HEK293T (cell line): ENCODE data around the gene MAPK8IP1.

Experiments
- CTCF ChIA-PET: fragments of 350-600 bp; formaldehyde crosslinking; extraction: SDS; loops from one replicate; lab custom pipeline; 2021; ENCODE audit warnings: antibody characterized with exemption, inconsistent platforms; lab: Yijun Ruan, JAX
- POLR2A ChIA-PET: fragments of 350-600 bp; formaldehyde crosslinking; extraction: SDS; loops from one replicate; lab custom pipeline; 2020; ENCODE audit warnings: antibody characterized with exemption, inconsistent platforms; lab: Yijun Ruan, JAX
- DNase-seq: peaks from one replicate; pipeline ENCODE4 v3.0.0; 2012; ENCODE audit warnings: mixed read lengths; ENCODE audit errors: extremely low spot score
- ARNT ChIP-seq: fragments of 450-650 bp; IDR thresholded peaks from 2 replicates; pipeline ENCODE4 v1.6.1; 2017; ENCODE audit warnings: mild to moderate bottlenecking
- BHLHE40 ChIP-seq: fragments of 450-650 bp; IDR thresholded peaks from 2 replicates; pipeline ENCODE4 v1.6.1; 2016; ENCODE audit warnings: mild to moderate bottlenecking, moderate library complexity, borderline replicate concordance
- CTBP1 ChIP-seq: fragments of 450-650 bp; IDR thresholded peaks from 2 replicates; pipeline ENCODE4 v1.6.1; 2016; ENCODE audit warnings: borderline replicate concordance
- ELF4 ChIP-seq: fragments of 450-650 bp; IDR thresholded peaks from 2 replicates; pipeline ENCODE4 v1.6.1; 2017; ENCODE audit warnings: antibody characterized with exemption
- FOXA1 ChIP-seq: fragments of 450-650 bp; IDR thresholded peaks from 2 replicates; pipeline ENCODE4 v1.6.1; 2016; ENCODE audit warnings: mild to moderate bottlenecking
- FOXK2 ChIP-seq: fragments of 450-650 bp; IDR thresholded peaks from 2 replicates; pipeline ENCODE4 v1.6.1; 2016; ENCODE audit warnings: mild to moderate bottlenecking
- FOXM1 ChIP-seq: fragments of 450-650 bp; IDR thresholded peaks from 2 replicates; pipeline ENCODE4 v1.6.1; 2017; ENCODE audit warnings: mild to moderate bottlenecking, borderline replicate concordance
- HDGF ChIP-seq: fragments of 450-650 bp; IDR thresholded peaks from 2 replicates; pipeline ENCODE4 v1.6.1; 2017; ENCODE audit warnings: antibody characterized with exemption, borderline replicate concordance
- L3MBTL2 ChIP-seq: fragments of 450-650 bp; conservative IDR thresholded peaks from 2 replicates; pipeline ENCODE4 v1.6.1; 2016; ENCODE audit warnings: mild to moderate bottlenecking
- LEF1 ChIP-seq: fragments of 450-650 bp; IDR thresholded peaks from 2 replicates; pipeline ENCODE4 v1.6.1; 2017; ENCODE audit warnings: mild to moderate bottlenecking, borderline replicate concordance
- NFRKB ChIP-seq: fragments of 450-650 bp; IDR thresholded peaks from 2 replicates; pipeline ENCODE4 v1.6.1; 2016; ENCODE audit warnings: mild to moderate bottlenecking, moderate library complexity
- PKNOX1 ChIP-seq: fragments of 450-650 bp; IDR thresholded peaks from 2 replicates; pipeline ENCODE4 v1.6.1; 2016
- SP1 ChIP-seq: fragments of 450-650 bp; IDR thresholded peaks from 2 replicates; pipeline ENCODE4 v1.6.1; 2017
- SUZ12 ChIP-seq: fragments of 450-650 bp; IDR thresholded peaks from 2 replicates; pipeline ENCODE4 v1.6.1; 2016; ENCODE audit warnings: mild to moderate bottlenecking
- TARDBP ChIP-seq: fragments of 450-650 bp; IDR thresholded peaks from 2 replicates; pipeline ENCODE4 v1.6.1; 2016
- ZNF384 ChIP-seq: fragments of 450-650 bp; IDR thresholded peaks from 2 replicates; pipeline ENCODE4 v1.6.1; 2016

MAPK8IP1 gene

GRCh38 chr11:45930951-45931570 lies 45.6 kb downstream of the MAPK8IP1 start:
- TF ChIP-seq TARDBP = no peak
- TF ChIP-seq SUZ12 = no peak
- no peak for TF ChIP-seq ZNF384
- DNase-seq = no peak
- ChIA-PET CTCF (no interaction called here), POLR2A (interaction anchor here (0.8 kb wide), 1 partner anchor 13 kb away, joined by 4 read pairs; the partner anchor contains the start of gene PEX16)

GRCh38 chr11:45931739-45932138 lies 46.3 kb downstream of the MAPK8IP1 start:
- ChIA-PET CTCF (no interaction called here), POLR2A (no interaction called here)
- TF ChIP-seq FOXK2 (no peak), CTBP1 (no peak), HDGF (no peak), ARNT (no peak), SUZ12 (no peak), ZNF384 (no peak)
- DNase-seq = no peak

- CTCF ChIA-PET = no interaction called here
- POLR2A ChIA-PET = no interaction called here
- no peak for TF ChIP-seq FOXA1
- TF ChIP-seq NFRKB = no peak
- TF ChIP-seq HDGF = no peak
- no peak for TF ChIP-seq TARDBP
- no peak for TF ChIP-seq ARNT
- TF ChIP-seq L3MBTL2 = no peak
- TF ChIP-seq ZNF384 = no peak
- TF ChIP-seq ELF4 = no peak
- TF ChIP-seq SUZ12 = no peak
- TF ChIP-seq SP1 = no peak
- TF ChIP-seq FOXM1 = no peak
- TF ChIP-seq BHLHE40 = no peak
- TF ChIP-seq PKNOX1 = no peak
- TF ChIP-seq FOXK2 = no peak
- TF ChIP-seq LEF1 = no peak
- no peak for TF ChIP-seq CTBP1
- DNase-seq = no peak
Measured at GRCh38 chr11:45932217-45932616, 46.8 kb downstream of the MAPK8IP1 start.

DNA sequence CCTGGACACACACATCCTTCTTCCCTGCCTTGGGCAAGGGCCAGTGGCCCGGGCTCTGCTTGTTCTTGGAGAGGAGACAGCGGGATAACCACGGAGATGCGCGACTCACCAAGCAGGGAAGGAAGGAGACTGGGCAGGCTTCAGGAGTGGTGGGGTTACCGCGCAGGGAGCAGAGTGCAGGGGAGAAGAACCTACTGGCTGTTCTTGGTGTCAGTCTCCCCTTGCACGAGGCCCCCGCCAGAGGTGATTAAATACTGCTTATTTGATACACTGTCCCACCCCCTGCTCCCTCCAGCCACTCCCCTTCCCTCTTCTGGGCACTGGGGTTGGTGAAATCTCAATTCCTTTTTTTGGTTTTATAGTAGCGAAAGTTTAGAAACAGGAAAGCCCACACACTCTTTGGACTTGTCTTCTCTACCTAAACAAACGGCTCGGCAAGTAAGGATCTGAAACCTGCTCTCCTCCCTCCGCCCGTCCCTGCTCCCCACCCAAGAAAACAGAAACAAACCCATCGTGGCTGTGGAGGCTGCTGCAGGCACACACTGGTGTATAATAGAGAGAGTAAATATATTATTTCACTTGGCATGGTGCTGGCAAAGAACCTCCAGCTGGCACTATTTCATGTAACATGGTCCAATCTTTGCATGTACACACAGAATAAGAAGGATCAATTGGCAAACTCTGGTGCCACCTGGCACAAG lies 47.8 kb downstream of the MAPK8IP1 start:
- DNase-seq = no peak
- ChIA-PET CTCF (no interaction called here), POLR2A (no interaction called here)
- no peak for TF ChIP-seq CTBP1
- TF ChIP-seq SP1 = no peak
- TF ChIP-seq PKNOX1 = no peak
- TF ChIP-seq FOXM1 = no peak
- no peak for TF ChIP-seq NFRKB
- no peak for TF ChIP-seq ZNF384
- TF ChIP-seq TARDBP = no peak
- TF ChIP-seq LEF1 = no peak
- TF ChIP-seq FOXK2 = no peak
- TF ChIP-seq HDGF = no peak
- no peak for TF ChIP-seq ELF4
- no peak for TF ChIP-seq FOXA1
- TF ChIP-seq L3MBTL2 = no peak
- no peak for TF ChIP-seq SUZ12
- no peak for TF ChIP-seq BHLHE40
- TF ChIP-seq ARNT = no peak

GRCh38 chr11:45933846-45934579 lies 48.6 kb downstream of the MAPK8IP1 start:
- ChIA-PET POLR2A (no interaction called here), CTCF (no interaction called here)
- no peak for DNase-seq
- TF ChIP-seq PKNOX1 (no peak), SP1 (no peak), FOXA1 (no peak), L3MBTL2 (no peak), FOXM1 (no peak), TARDBP (no peak), ARNT (no peak), SUZ12 (no peak), FOXK2 (no peak)
